ENCODE results near the gene BLCAP.
A peak's percentile ranks its signal among the peaks of the same experiment; 100 is the strongest.

Gene BLCAP

DNA sequence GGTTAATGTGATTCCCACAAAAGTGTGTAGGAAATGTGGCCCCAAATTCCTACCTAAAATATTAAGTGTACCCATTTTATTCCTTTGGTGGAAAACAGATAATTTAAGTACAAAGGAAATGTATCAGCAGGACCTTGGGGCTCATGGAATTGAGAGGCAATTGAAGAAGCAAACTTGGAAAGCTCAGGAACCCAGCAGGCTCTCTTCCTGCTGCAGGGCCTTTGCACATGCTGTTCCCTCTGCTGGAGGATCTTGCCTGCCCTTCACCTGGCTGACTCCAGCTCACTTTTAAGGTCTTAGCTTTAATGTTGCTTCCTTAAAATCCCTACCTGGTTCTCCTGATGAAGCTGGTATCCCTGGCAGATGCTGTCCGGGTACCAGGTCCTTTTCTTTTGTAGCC lies 9.8 kb upstream of the BLCAP start:
- H3K4me3 ChIP-seq (replicated peaks in 1 of 2; ENCODE audit: low read depth in 2 of 2, low read length in 2 of 2) = no peak overlapping the region
- no peak for DNase-seq (ENCODE audit: low read depth in 2 of 2)
- no peak for TF ChIP-seq CTCF (IDR thresholded peaks at IDR 0.05; ENCODE audit: low read depth, low read length)

DNA sequence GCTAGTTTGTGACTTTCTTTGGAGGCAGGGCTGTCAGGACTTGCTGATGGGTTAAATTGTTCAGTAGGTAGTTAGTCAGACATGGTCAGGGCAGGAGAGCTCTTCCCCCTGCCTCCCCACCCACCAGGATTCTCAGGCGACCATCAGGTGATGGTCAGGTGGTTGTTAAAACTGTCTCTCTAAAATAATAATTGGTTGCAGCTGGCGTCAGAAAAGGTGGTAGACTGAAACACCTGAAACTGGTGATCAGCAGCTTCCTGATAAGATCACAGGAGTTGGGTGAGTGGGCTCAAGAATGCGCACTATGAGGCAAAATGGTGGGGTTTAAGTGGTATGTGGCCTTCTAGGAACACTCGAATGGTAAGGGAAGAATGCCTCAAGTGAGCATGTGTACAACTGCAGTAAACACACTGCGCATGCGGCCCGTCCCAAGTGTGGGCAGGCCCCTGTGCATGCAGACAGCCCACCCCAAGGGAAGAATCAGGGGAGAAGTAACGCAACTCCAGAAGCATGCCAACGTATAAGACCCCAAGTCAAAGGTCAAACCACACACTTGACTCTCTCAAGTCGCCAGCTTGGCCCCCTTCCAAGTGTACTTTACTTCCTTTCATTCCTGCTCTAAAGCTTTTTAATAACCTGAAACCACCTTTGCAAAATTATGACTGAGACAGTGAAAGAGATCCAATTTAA lies 7.9 kb upstream of the BLCAP start:
- no peak overlapping the region for H3K4me3 ChIP-seq (replicated peaks in 1 of 2; ENCODE audit: low read depth in 2 of 2, low read length in 2 of 2)
- no peak for TF ChIP-seq CTCF (IDR thresholded peaks at IDR 0.05; ENCODE audit: low read depth, low read length)
- no peak for DNase-seq (ENCODE audit: low read depth in 2 of 2)

GRCh38 chr20:37534401-37535157 lies 6.9 kb upstream of the BLCAP start:
- peak; percentile 77 for TF ChIP-seq CTCF (IDR thresholded peaks at IDR 0.05; ENCODE audit: low read depth, low read length)
- no peak overlapping the region for H3K4me3 ChIP-seq (replicated peaks in 1 of 2; ENCODE audit: low read depth in 2 of 2, low read length in 2 of 2)
- DNase-seq (ENCODE audit: low read depth in 2 of 2) = peak; percentile 86 to 88

GRCh38 chr20:37533154-37533715 lies 5.6 kb upstream of the BLCAP start:
- no peak overlapping the region for H3K4me3 ChIP-seq (replicated peaks in 1 of 2; ENCODE audit: low read depth in 2 of 2, low read length in 2 of 2)
- TF ChIP-seq CTCF (IDR thresholded peaks at IDR 0.05; ENCODE audit: low read depth, low read length) = no peak
- no peak for DNase-seq (ENCODE audit: low read depth in 2 of 2)

GRCh38 chr20:37531856-37532255 lies 4.2 kb upstream of the BLCAP start:
- no peak for DNase-seq (ENCODE audit: low read depth in 2 of 2)
- H3K4me3 ChIP-seq (replicated peaks in 1 of 2; ENCODE audit: low read depth in 2 of 2, low read length in 2 of 2) = no peak overlapping the region

GRCh38 chr20:37530696-37531095 lies 3.0 kb upstream of the BLCAP start:
- H3K4me3 ChIP-seq (replicated peaks in 1 of 2; ENCODE audit: low read depth in 2 of 2, low read length in 2 of 2) = no peak overlapping the region
- DNase-seq (ENCODE audit: low read depth in 2 of 2) = no peak
- TF ChIP-seq CTCF (IDR thresholded peaks at IDR 0.05; ENCODE audit: low read depth, low read length) = no peak

More at GRCh38 chr20:37531856-37532255, 4.2 kb upstream of the BLCAP start:
- TF ChIP-seq CTCF (IDR thresholded peaks at IDR 0.05; ENCODE audit: low read depth, low read length) = no peak

Measured in cardiac fibroblast (primary cell).